GM20000 (cell line): ENCODE data around the gene R3HDM2.

ENCODE experiments used
- DNase-seq: peaks from one replicate; pipeline ENCODE4 v3.0.0; 2012; ENCODE audit warnings: low spot score
- TF ChIP-seq, protein P1 (sequence below): IDR thresholded peaks from 2 replicates; pipeline ENCODE4 v1.5.1; 2012; ENCODE audit warnings: mild to moderate bottlenecking, control low read depth; ENCODE audit errors: extremely low read depth, missing control alignments

The R3HDM2 gene

DNA sequence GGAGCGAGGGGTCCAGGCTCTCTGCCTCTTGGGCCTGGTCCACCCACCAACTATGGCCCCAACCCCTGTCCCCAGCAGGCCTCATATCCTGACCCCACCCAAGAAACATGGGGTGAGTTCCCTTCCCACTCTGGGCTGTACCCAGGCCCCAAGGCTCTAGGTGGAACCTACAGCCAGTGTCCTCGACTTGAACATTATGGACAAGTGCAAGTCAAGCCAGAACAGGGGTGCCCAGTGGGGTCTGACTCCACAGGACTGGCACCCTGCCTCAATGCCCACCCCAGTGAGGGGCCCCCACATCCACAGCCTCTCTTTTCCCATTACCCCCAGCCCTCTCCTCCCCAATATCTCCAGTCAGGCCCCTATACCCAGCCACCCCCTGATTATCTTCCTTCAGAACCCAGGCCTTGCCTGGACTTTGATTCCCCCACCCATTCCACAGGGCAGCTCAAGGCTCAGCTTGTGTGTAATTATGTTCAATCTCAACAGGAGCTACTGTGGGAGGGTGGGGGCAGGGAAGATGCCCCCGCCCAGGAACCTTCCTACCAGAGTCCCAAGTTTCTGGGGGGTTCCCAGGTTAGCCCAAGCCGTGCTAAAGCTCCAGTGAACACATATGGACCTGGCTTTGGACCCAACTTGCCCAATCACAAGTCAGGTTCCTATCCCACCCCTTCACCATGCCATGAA, 40.3 kb upstream of the R3HDM2 start:
- TF ChIP-seq, protein P1, sequence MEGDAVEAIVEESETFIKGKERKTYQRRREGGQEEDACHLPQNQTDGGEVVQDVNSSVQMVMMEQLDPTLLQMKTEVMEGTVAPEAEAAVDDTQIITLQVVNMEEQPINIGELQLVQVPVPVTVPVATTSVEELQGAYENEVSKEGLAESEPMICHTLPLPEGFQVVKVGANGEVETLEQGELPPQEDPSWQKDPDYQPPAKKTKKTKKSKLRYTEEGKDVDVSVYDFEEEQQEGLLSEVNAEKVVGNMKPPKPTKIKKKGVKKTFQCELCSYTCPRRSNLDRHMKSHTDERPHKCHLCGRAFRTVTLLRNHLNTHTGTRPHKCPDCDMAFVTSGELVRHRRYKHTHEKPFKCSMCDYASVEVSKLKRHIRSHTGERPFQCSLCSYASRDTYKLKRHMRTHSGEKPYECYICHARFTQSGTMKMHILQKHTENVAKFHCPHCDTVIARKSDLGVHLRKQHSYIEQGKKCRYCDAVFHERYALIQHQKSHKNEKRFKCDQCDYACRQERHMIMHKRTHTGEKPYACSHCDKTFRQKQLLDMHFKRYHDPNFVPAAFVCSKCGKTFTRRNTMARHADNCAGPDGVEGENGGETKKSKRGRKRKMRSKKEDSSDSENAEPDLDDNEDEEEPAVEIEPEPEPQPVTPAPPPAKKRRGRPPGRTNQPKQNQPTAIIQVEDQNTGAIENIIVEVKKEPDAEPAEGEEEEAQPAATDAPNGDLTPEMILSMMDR, result no peak
- no peak for DNase-seq

DNA sequence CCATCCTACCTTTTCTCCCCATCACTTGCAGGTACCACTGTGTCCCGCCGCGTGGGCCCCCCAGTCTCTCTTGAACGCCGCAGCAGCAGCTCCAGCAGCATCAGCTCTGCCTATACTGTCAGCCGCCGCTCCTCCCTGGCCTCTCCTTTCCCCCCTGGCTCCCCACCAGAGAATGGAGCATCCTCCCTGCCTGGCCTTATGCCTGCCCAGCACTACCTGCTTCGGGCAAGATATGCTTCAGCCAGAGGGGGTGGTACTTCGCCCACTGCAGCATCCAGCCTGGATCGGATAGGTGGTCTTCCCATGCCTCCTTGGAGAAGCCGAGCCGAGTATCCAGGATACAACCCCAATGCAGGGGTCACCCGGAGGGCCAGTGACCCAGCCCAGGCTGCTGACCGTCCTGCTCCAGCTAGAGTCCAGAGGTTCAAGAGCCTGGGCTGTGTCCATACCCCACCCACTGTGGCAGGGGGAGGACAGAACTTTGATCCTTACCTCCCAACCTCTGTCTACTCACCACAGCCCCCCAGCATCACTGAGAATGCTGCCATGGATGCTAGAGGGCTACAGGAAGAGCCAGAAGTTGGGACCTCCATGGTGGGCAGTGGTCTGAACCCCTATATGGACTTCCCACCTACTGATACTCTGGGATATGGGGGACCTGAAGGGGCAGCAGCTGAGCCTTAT, 39.6 kb upstream of the R3HDM2 start:
- TF ChIP-seq, protein P1, result no peak
- DNase-seq, result no peak

DNA sequence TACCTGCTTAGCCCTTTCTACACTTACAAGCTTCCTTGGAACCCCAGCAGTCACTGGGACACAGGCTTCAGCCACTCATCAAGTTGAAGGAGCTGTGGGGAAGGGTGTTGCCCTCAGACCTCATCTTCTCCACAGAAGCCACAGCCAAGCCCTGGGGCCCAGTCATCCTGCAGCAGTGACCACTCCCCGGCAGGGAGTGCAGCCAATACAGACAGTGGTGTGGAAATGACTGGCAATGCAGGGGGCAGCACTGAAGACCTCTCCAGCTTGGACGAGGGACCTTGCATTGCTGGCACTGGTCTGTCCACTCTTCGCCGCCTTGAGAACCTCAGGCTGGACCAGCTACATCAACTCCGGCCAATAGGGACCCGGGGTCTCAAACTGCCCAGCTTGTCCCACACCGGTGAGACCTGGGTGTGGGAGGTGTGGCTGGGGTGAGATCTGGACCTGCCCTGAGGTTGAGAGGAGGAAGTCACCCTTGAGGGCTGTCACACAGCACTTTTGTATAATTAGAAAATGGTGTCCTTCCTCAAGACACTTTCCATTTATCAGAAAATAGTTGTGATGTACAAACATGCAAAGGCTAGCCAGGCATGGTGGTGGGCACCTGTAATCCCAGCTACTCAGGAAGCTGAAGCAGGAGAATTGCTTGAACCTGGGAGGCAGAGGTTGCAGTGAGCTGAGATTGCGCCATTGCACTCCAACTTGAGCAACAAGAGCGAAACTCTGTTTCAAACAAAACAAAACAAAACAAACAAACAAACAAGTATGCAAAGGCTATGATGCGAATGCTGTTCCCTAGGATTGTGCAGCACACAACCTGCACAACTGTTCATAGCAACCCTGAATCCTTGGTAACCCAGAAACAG, 38.7 kb upstream of the R3HDM2 start:
- TF ChIP-seq, protein P1, result no peak
- DNase-seq, result no peak

DNA sequence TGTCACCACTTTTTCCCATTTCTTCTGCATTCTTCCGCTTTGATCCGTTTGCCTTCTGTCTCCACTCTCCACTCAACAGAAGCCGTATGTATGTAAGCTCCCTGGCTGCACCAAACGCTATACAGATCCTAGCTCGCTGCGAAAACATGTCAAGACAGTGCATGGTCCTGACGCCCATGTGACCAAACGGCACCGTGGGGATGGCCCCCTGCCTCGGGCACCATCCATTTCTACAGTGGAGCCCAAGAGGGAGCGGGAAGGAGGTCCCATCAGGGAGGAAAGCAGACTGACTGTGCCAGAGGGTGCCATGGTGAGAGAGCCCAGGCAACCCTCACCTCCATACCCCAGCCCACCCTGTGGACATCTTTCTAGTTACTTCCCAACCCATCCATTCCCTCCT, 37.1 kb upstream of the R3HDM2 start:
- no peak for DNase-seq
- TF ChIP-seq, protein P1, result no peak

DNA sequence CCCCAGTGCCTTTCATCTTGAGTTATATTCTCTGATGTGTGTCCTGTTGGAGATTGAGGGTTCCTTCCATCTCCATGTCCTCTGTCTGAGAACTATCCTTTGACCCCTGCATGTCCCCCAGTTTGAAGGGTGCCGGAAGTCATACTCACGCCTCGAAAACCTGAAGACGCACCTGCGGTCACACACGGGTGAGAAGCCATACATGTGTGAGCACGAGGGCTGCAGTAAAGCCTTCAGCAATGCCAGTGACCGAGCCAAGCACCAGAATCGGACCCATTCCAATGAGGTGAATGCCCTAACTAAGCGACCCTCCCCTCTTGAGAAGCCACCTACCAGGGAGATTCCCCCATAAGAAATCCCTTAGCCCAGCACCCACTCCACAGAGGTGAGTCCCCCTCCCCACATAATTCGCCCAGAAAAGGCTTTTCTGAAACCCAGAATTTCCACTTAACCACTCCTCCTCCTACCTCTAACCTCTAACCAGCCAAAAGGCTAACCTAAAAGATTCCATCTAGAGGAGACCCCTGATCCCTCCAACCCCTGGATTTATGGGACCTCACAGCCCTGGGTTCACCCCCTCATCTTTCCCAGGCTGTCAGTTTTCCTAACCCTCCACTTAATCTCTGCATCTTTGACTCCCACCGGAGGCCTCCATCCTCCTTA, 36.5 kb upstream of the R3HDM2 start:
- TF ChIP-seq, protein P1, result no peak
- DNase-seq, result no peak

DNA sequence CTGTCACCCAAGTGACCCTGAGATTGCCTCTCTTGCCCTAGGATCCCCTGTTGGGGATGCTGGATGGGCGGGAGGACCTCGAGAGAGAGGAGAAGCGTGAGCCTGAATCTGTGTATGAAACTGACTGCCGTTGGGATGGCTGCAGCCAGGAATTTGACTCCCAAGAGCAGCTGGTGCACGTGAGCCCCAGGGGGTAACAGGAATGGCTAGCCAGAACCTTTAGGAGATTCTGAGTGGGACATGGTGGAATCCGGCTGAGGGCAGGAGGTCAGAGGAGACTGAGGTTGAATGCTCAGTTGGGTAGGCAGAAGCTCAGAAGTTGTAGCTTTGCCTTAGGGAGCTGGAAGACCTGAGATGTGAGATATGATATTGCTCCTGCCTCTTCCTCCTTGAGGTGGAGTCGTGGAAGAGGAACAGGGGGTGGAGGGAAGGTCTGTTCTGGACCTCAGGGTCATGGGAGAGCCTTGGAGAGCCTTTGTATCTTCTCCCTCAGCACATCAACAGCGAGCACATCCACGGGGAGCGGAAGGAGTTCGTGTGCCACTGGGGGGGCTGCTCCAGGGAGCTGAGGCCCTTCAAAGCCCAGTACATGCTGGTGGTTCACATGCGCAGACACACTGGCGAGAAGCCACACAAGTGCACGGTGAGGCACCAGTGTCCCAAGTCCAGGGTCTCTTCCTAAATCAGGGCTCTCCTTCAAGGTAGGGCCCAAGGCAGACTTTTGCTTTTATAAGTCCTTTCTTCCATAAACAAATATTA, 35.1 kb upstream of the R3HDM2 start:
- TF ChIP-seq, protein P1, result no peak
- no peak for DNase-seq
